LHCN-M2 (cell line): ENCODE data around the gene CLDN16. TPM values are rescaled to one million over a fixed set of nuclear protein-coding genes. Genes with fewer than 3 reads are reported as not detected.

Experiments
- DNase-seq: peaks from one replicate; pipeline ENCODE4 v3.0.0-alpha.2; 2012; ENCODE audit warnings: low read depth
- polyA plus RNA-seq: library from polyadenylated mRNA; unstranded; fragments of >200 nt; gene quantifications from one replicate; pipeline ENCODE4 v1.2.1, GENCODE V29; 2012; ENCODE audit warnings: missing spikeins
- total RNA-seq: library from RNA; depleted of rRNA; stranded (reverse); fragments of >200 nt; gene quantifications from 2 replicates; pipeline ENCODE4 v1.2.3, GENCODE V29; 2014; rRNA removed

The CLDN16 gene
- 0.13 TPM in 1 of 2 replicates, not detected in the other for total RNA-seq
- polyA plus RNA-seq, result not detected

GRCh38 chr3:190387578-190388213 is at the start of gene CLDN16:
TSS of gene CLDN16 (plus strand) at chr3:190388163. CDS start at chr3:190388330, 167 bp downstream.
- DNase-seq, result no peak

- peak; percentile 45 for DNase-seq
These were observed 49.2 kb upstream of the CLDN16 start for GRCh38 chr3:190338717-190339116.

- DNase-seq, result peak; percentile 28
These were observed 48.8 kb upstream of the CLDN16 start for GRCh38 chr3:190339130-190339529.

- no peak for DNase-seq
These were observed 47.9 kb upstream of the CLDN16 start for GRCh38 chr3:190340071-190340470.

GRCh38 chr3:190345027-190345821 is 42.7 kb upstream of the CLDN16 start:
- DNase-seq, result peak; percentile 84

GRCh38 chr3:190345878-190346277 is 42.1 kb upstream of the CLDN16 start:
- DNase-seq, result no peak

- DNase-seq, result no peak
These were observed 41.4 kb upstream of the CLDN16 start for GRCh38 chr3:190346541-190346940.

- no peak for DNase-seq
These were observed 35.0 kb upstream of the CLDN16 start for GRCh38 chr3:190352861-190353457.

- no peak for DNase-seq
These were observed 31.7 kb upstream of the CLDN16 start for GRCh38 chr3:190356246-190356645.

- no peak for DNase-seq
These were observed 30.5 kb upstream of the CLDN16 start for GRCh38 chr3:190357468-190357867.

GRCh38 chr3:190359813-190360212 is 28.1 kb upstream of the CLDN16 start:
- no peak for DNase-seq

GRCh38 chr3:190360228-190360627 is 27.7 kb upstream of the CLDN16 start:
- no peak for DNase-seq

- no peak for DNase-seq
These were observed 26.2 kb upstream of the CLDN16 start for GRCh38 chr3:190361791-190362190.

GRCh38 chr3:190362258-190362657 is 25.7 kb upstream of the CLDN16 start:
- DNase-seq, result no peak

GRCh38 chr3:190366133-190366532 is 21.8 kb upstream of the CLDN16 start:
- DNase-seq, result peak; percentile 65

- DNase-seq, result no peak
These were observed 19.1 kb upstream of the CLDN16 start for GRCh38 chr3:190368881-190369280.

GRCh38 chr3:190369668-190370295 is 18.2 kb upstream of the CLDN16 start:
- DNase-seq, result no peak

GRCh38 chr3:190370369-190370768 is 17.6 kb upstream of the CLDN16 start:
- DNase-seq, result no peak

GRCh38 chr3:190371152-190371551 is 16.8 kb upstream of the CLDN16 start:
- DNase-seq, result no peak

GRCh38 chr3:190375246-190375645 is 12.7 kb upstream of the CLDN16 start:
- DNase-seq, result no peak

- DNase-seq, result no peak
These were observed 12.3 kb upstream of the CLDN16 start for GRCh38 chr3:190375671-190376070.

GRCh38 chr3:190378240-190378891 is 9.6 kb upstream of the CLDN16 start:
- peak; percentile 85 for DNase-seq
